Gastroesophageal sphincter (tissue), 4 donors: Measurements from ENCODE around the gene PITPNM2. TPM values are rescaled to one million over a fixed set of nuclear protein-coding genes. Genes with fewer than 3 reads are reported as not detected.

ENCODE experiments used
- ATAC-seq: fragments of 150-250 bp; one replicate; pipeline ENCODE4 v1.9.1; 2016; ENCODE audit warnings: mild to moderate bottlenecking, moderate library complexity
- H3K27ac ChIP-seq, 4 donors: fragments of 200-600 bp; sonication (generic) in 3 of 4; 1 replicate in 3 of 4; 2 replicates in 1 of 4; pipeline ENCODE4 v1.5.1; 2016 to 2019
- H3K27me3 ChIP-seq: fragments of 200-600 bp; sonication (generic); one replicate; pipeline ENCODE4 v1.5.1; 2019
- H3K36me3 ChIP-seq, 2 donors: fragments of 200-600 bp; sonication (generic); one replicate each; pipeline ENCODE4 v1.5.1; 2019; ENCODE audit warnings: control low read depth in 1 of 2
- H3K4me1 ChIP-seq, 3 donors: fragments of 200-600 bp; sonication (generic); 1 replicate in 2 of 3; 2 replicates in 1 of 3; pipeline ENCODE4 v1.5.1; 2016 to 2019; ENCODE audit warnings: control low read depth in 2 of 3
- H3K4me3 ChIP-seq, 2 donors: fragments of 200-600 bp; sonication (generic); one replicate each; pipeline ENCODE4 v1.5.1; 2019; ENCODE audit warnings: mild to moderate bottlenecking in 1 of 2, moderate library complexity in 1 of 2
- H3K9me3 ChIP-seq, 3 donors: fragments of 200-600 bp; sonication (generic); one replicate each; pipeline ENCODE4 v1.5.1; 2017 to 2019; ENCODE audit warnings: control low read depth in 2 of 3
- EP300 ChIP-seq: sonication (generic); formaldehyde crosslinking; IDR thresholded peaks from one replicate; pipeline ENCODE4 v1.6.1; 2017; ENCODE audit warnings: antibody characterized with exemption, mild to moderate bottlenecking
- POLR2A ChIP-seq, 2 donors: fragments of 450-650 bp; IDR thresholded peaks; one replicate each; pipeline ENCODE4 v1.6.1; 2017; ENCODE audit warnings: antibody characterized with exemption in 2 of 2, mild to moderate bottlenecking in 2 of 2, moderate library complexity in 1 of 2
- POLR2AphosphoS5 ChIP-seq: sonication (generic); formaldehyde crosslinking; IDR thresholded peaks from one replicate; pipeline ENCODE4 v1.6.1; 2017; ENCODE audit warnings: antibody characterized with exemption
- WGBS, 2 donors: methylation state at CpG; one replicate each; pipeline ENCODE4 v1.1.5; 2018; ENCODE audit warnings: low coverage in 1 of 2; 5-methylcytosine and 5-hydroxymethylcytosine counted together
- total RNA-seq, 4 donors: library from RNA; depleted of rRNA; stranded (reverse); fragments of >200 nt; gene quantifications; one replicate each; pipeline ENCODE4 v1.1.0, GENCODE V29; 2016
- TF ChIP-seq, protein P1 (sequence below), 4 experiments: fragments of 200-600 bp in 2 of 4; fragments of 450-650 bp in 2 of 4; sonication (generic) in 1 of 4; IDR thresholded peaks; one replicate each; pipeline ENCODE4 v1.5.1; 2017 to 2019; ENCODE audit warnings: antibody characterized with exemption in 4 of 4, mild to moderate bottlenecking in 2 of 4, moderate library complexity in 2 of 4

The PITPNM2 gene
- total RNA-seq, 4 donors from 2014 or later, result 9.9 to 20.4 (median 16.4) TPM

DNA sequence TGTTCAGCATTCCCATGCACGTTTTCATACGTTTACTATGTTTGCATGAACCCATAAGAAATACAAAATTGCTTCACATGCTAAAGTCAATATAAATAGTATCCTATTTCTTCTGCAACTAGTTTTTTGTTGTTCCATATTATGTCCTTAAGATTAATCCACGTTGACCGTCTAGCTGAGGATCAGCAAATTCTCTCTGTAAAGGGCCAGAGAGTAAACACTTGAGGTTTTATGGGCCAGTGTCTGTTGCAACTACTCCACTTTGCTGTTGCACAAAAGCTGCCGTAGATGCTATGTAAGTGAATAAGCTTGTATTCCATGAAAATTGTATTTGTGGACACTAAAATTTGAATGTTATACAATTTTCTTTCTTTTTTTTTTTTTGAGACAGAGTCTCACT lies 21.1 kb upstream of the PITPNM2 start:
- Histone ChIP-seq H3K27ac (no peak overlapping the region), H3K9me3 (no peaks in the 10 kb centered on the region), H3K4me1 (no peaks in the 10 kb centered on the region), H3K4me3 (no peak overlapping the region), H3K36me3 (peaks cover 0 to 37% of the 10 kb centered on the region in 2 donors), H3K27me3 (no peaks in the 10 kb centered on the region)
- TF ChIP-seq, protein P1, sequence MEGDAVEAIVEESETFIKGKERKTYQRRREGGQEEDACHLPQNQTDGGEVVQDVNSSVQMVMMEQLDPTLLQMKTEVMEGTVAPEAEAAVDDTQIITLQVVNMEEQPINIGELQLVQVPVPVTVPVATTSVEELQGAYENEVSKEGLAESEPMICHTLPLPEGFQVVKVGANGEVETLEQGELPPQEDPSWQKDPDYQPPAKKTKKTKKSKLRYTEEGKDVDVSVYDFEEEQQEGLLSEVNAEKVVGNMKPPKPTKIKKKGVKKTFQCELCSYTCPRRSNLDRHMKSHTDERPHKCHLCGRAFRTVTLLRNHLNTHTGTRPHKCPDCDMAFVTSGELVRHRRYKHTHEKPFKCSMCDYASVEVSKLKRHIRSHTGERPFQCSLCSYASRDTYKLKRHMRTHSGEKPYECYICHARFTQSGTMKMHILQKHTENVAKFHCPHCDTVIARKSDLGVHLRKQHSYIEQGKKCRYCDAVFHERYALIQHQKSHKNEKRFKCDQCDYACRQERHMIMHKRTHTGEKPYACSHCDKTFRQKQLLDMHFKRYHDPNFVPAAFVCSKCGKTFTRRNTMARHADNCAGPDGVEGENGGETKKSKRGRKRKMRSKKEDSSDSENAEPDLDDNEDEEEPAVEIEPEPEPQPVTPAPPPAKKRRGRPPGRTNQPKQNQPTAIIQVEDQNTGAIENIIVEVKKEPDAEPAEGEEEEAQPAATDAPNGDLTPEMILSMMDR (IDR thresholded peaks at IDR 0.05), result no peak
- TF ChIP-seq POLR2A (IDR thresholded peaks at IDR 0.05) (no peak), EP300 (no peak), POLR2AphosphoS5 (no peak)
- 65 to 72% methylated on average over 5 of the region's 5 CpGs for WGBS, 2 donors
- ATAC-seq, result no peak

DNA sequence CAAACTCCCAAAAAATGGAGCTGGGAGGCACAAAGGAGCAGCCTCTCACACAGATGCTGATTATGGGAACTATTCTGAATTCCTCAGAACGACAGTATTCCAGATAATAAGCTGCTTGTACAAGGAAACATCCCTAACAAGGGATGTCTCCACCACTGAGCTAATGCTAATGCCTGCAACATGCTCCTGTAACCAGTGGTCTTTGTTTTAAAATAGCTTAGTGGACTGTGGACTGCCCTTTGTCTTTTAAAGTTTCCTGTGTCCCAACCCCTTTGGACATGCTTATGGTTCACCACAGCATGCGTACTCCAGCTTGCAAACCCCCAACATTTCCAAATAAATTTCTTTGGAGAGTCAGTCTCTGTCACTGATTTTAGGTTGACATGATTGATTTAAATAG lies 16.4 kb upstream of the PITPNM2 start:
- no peak for TF ChIP-seq POLR2A (IDR thresholded peaks at IDR 0.05)
- TF ChIP-seq EP300, result no peak
- TF ChIP-seq, protein P1 (IDR thresholded peaks at IDR 0.05), result no peak
- TF ChIP-seq POLR2AphosphoS5, result no peak
- WGBS, 2 donors, result 30 to 100% methylated on average over 1 to 2 of the region's 2 CpGs
- H3K36me3 ChIP-seq, result peaks cover 0 to 60% of the 10 kb centered on the region in 2 donors
- no peaks in the 10 kb centered on the region for H3K27me3 ChIP-seq
- H3K9me3 ChIP-seq, result no peaks in the 10 kb centered on the region
- no peak overlapping the region for H3K27ac ChIP-seq
- no peak for ATAC-seq
- no peak overlapping the region for H3K4me3 ChIP-seq
- H3K4me1 ChIP-seq, result no peaks in the 10 kb centered on the region

DNA sequence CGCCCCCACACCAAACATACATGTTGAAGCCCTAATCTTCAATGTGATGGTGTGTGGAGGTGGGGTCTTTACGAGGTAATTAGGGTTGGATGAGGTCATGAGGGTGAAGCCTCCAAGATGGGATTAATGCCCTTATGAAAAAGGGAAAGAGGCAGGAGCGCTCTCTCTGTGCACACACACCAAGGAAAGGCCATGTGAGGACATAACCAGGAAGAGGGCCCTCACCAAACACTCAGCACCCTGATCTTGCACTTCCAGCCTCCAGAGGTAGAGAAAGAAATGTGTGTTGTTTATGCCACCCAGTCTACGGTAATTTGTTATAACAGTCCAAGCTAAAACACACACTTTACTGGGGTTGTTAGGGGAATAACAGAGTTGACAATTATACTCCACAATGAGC lies 14.6 kb upstream of the PITPNM2 start:
- no peaks in the 10 kb centered on the region for H3K27me3 ChIP-seq
- H3K36me3 ChIP-seq, result peaks cover 0 to 56% of the 10 kb centered on the region in 2 donors
- H3K4me3 ChIP-seq, result no peak overlapping the region
- H3K27ac ChIP-seq, result no peak overlapping the region
- no peak for ATAC-seq
- TF ChIP-seq, protein P1 (IDR thresholded peaks at IDR 0.05), result no peak
- TF ChIP-seq POLR2A (IDR thresholded peaks at IDR 0.05) (no peak), POLR2AphosphoS5 (no peak), EP300 (no peak)
- H3K9me3 ChIP-seq, result no peaks in the 10 kb centered on the region
- 63 to 89% methylated on average over 1 to 3 of the region's 4 CpGs for WGBS, 2 donors
- no peaks in the 10 kb centered on the region for H3K4me1 ChIP-seq

DNA sequence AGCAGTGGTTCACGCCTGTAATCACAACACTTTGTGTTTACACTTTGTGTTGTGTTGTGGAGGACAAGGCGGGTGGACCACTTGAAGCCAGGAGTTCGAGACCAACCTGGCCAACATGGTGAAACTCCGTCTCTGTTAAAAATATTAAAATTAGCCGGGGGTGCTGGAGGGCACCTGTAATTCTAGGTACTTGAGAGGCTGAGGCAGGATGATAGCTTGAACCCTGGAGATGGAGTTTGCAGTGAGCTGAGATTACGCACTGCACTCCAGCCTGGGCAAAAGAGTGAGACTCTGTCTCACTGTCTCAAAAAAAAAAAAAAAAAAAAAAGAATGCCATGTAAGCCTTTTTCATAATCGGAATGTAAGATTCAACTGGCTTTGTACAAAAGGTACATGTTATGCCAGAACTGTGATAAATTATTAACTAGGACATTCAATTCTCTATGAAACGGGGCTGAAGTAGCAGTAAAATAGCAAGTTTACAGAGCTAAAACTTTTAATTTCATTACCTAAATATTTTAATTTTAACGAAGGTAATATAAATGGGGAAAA lies 13.9 kb upstream of the PITPNM2 start:
- WGBS, 2 donors, result 93 to 98% methylated on average over 5 to 9 of the region's 9 CpGs

DNA sequence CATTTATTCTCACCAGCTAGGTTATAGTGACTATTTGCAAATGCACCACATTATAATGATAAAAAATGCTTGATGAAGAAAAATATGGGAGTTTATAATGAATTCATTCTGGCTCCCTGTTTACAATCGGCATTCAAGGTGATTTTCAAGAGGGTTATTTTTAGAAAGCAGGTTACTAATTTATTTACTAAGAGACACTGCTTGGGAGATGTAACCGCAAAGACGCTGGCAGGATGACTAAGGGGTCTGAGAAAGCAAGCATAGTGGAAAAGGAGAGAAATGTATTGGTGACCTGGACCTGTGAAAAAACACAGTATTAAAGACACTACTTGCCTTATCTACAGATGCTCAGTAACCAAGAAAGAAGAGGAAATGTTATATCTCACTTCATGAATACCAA lies 13.3 kb upstream of the PITPNM2 start:
- WGBS, 2 donors, result 87 to 90% methylated on average over 3 of the region's 3 CpGs
- TF ChIP-seq EP300, result no peak
- TF ChIP-seq POLR2A (IDR thresholded peaks at IDR 0.05), result no peak
- TF ChIP-seq, protein P1 (IDR thresholded peaks at IDR 0.05), result no peak
- TF ChIP-seq POLR2AphosphoS5, result no peak
- H3K27ac ChIP-seq, result no peak overlapping the region

More for the DNA sequence above, 13.9 kb upstream of the PITPNM2 start:
- H3K27me3 ChIP-seq, result no peaks in the 10 kb centered on the region
- no peaks in the 10 kb centered on the region for H3K4me1 ChIP-seq
- no peak overlapping the region for H3K4me3 ChIP-seq
- no peak for ATAC-seq
- H3K27ac ChIP-seq, result no peak overlapping the region
- H3K9me3 ChIP-seq, result no peaks in the 10 kb centered on the region
- no peak for TF ChIP-seq EP300
- TF ChIP-seq POLR2AphosphoS5, result no peak
- peaks cover 0 to 61% of the 10 kb centered on the region in 2 donors for H3K36me3 ChIP-seq

More for the DNA sequence above, 13.3 kb upstream of the PITPNM2 start:
- no peaks in the 10 kb centered on the region for H3K4me1 ChIP-seq
- no peak for ATAC-seq
- peaks cover 0 to 61% of the 10 kb centered on the region in 2 donors for H3K36me3 ChIP-seq
- no peaks in the 10 kb centered on the region for H3K27me3 ChIP-seq
- H3K4me3 ChIP-seq, result no peak overlapping the region
- no peaks in the 10 kb centered on the region for H3K9me3 ChIP-seq
